Osteocyte (in vitro differentiated cells): ENCODE measurements around the gene SHROOM3. TPM values are rescaled to one million over a fixed set of nuclear protein-coding genes. Genes with fewer than 3 reads are reported as not detected.
A peak's percentile ranks its signal among the peaks of the same experiment; 100 is the strongest.

Experiments
- DNase-seq: peaks from one replicate; pipeline ENCODE4 v3.0.0; 2021; ENCODE audit warnings: mixed read lengths; ENCODE audit not compliant: unreplicated experiment; ENCODE audit errors: extremely low spot score
- H3K27ac Mint-ChIP-seq: one replicate; pipeline ENCODE4 v1.8.0; 2021; ENCODE audit warnings: mild to moderate bottlenecking, mixed read lengths; ENCODE audit not compliant: unreplicated experiment
- H3K27me3 Mint-ChIP-seq: one replicate; pipeline ENCODE4 v1.8.0; 2021; ENCODE audit warnings: mixed read lengths; ENCODE audit not compliant: unreplicated experiment
- H3K36me3 Mint-ChIP-seq: one replicate; pipeline ENCODE4 v1.8.0; 2021; ENCODE audit warnings: mixed read lengths; ENCODE audit not compliant: unreplicated experiment
- H3K4me1 Mint-ChIP-seq: one replicate; pipeline ENCODE4 v1.8.0; 2021; ENCODE audit warnings: mixed read lengths; ENCODE audit not compliant: unreplicated experiment
- H3K4me3 Mint-ChIP-seq: one replicate; pipeline ENCODE4 v1.8.0; 2021; ENCODE audit warnings: mild to moderate bottlenecking, moderate library complexity, mixed read lengths; ENCODE audit not compliant: unreplicated experiment
- H3K9me3 Mint-ChIP-seq: one replicate; pipeline ENCODE4 v1.8.0; 2021; ENCODE audit warnings: mixed read lengths; ENCODE audit not compliant: unreplicated experiment
- CTCF ChIP-seq: fragments of 200-600 bp; sonication (generic); IDR thresholded peaks from 2 replicates; pipeline ENCODE4 v1.5.0; 2021; ENCODE audit warnings: antibody characterized with exemption, mild to moderate bottlenecking, moderate library complexity
- total RNA-seq: library from RNA; stranded (reverse); gene quantifications from 2 replicates; pipeline ENCODE4 v1.2.1, GENCODE V29; 2021

The SHROOM3 gene
- total RNA-seq, 1 donor from 2014 or later: 4.8 TPM

GRCh38 chr4:76772498-76773106 is 337.6 kb downstream of the SHROOM3 start:
- no peak for TF ChIP-seq CTCF
- no peak overlapping the region for H3K4me3 Mint-ChIP-seq
- H3K36me3 Mint-ChIP-seq: no peaks in the 10 kb centered on the region
- peaks cover 37% of the 10 kb centered on the region for H3K4me1 Mint-ChIP-seq
- peaks cover 6% of the 10 kb centered on the region for H3K9me3 Mint-ChIP-seq
- no peak overlapping the region for H3K27ac Mint-ChIP-seq
- no peak for DNase-seq
- H3K27me3 Mint-ChIP-seq: no peaks in the 10 kb centered on the region

GRCh38 chr4:76773766-76774165 is 338.7 kb downstream of the SHROOM3 start:
- DNase-seq: no peak
- Mint-ChIP-seq H3K36me3 (no peaks in the 10 kb centered on the region), H3K4me1 (peaks cover 25% of the 10 kb centered on the region), H3K27ac (no peak overlapping the region), H3K9me3 (peaks cover 6% of the 10 kb centered on the region), H3K27me3 (no peaks in the 10 kb centered on the region), H3K4me3 (no peak overlapping the region)
- no peak for TF ChIP-seq CTCF

GRCh38 chr4:76779740-76780459 is 344.9 kb downstream of the SHROOM3 start:
- peaks cover 6% of the 10 kb centered on the region for H3K9me3 Mint-ChIP-seq
- H3K36me3 Mint-ChIP-seq: peaks cover 5% of the 10 kb centered on the region
- H3K27me3 Mint-ChIP-seq: no peaks in the 10 kb centered on the region
- no peak for DNase-seq
- no peak for TF ChIP-seq CTCF
- peaks cover 50% of the 10 kb centered on the region for H3K4me1 Mint-ChIP-seq
- no peak overlapping the region for H3K4me3 Mint-ChIP-seq
- peak overlapping the region; percentile 56 for H3K27ac Mint-ChIP-seq

GRCh38 chr4:76780781-76781697 is 346.0 kb downstream of the SHROOM3 start:
- Mint-ChIP-seq H3K4me3 (no peak overlapping the region), H3K36me3 (peaks cover 5% of the 10 kb centered on the region), H3K4me1 (peaks cover 50% of the 10 kb centered on the region), H3K27me3 (no peaks in the 10 kb centered on the region), H3K27ac (peak overlapping the region; percentile 92), H3K9me3 (peaks cover 6% of the 10 kb centered on the region)
- no peak for DNase-seq
- no peak for TF ChIP-seq CTCF
